Mesenchymal stem cell (in vitro differentiated cells and primary cell): Measurements from ENCODE around the gene MAP7.
"Not testable (repeated sequence)": the region's sequence is repeated elsewhere in the genome, so short reads cannot be mapped to it uniquely, and the experiment has no call there.

Experiments used
- DNase-seq: peaks from one replicate; pipeline ENCODE4 v3.0.0-alpha.2; 2013
- H2AFZ ChIP-seq: one replicate; pipeline ENCODE4 v1.6.1; 2013; ENCODE audit warnings: low read depth, mild to moderate bottlenecking, control low read depth, inconsistent platforms, low read length, moderate library complexity
- H2AK5ac ChIP-seq: 2 replicates; pipeline ENCODE4 v1.6.1; 2013; ENCODE audit warnings: low read length, moderate library complexity, mild to moderate bottlenecking, inconsistent platforms; ENCODE audit not compliant: severe bottlenecking
- H2BK120ac ChIP-seq: one replicate; pipeline ENCODE4 v1.6.1; 2013; ENCODE audit warnings: low read depth, mild to moderate bottlenecking, inconsistent platforms, low read length, moderate library complexity
- H2BK12ac ChIP-seq, 2 experiments: one replicate each; pipeline ENCODE4 v1.6.1; 2013; ENCODE audit warnings: inconsistent platforms in 2 of 2, low read length in 2 of 2, mild to moderate bottlenecking in 2 of 2, moderate library complexity in 2 of 2, control low read depth in 1 of 2
- H2BK15ac ChIP-seq: one replicate; pipeline ENCODE4 v1.6.1; 2013; ENCODE audit warnings: mild to moderate bottlenecking, low read depth, inconsistent platforms; ENCODE audit not compliant: poor library complexity, severe bottlenecking
- H2BK5ac ChIP-seq: 2 replicates; pipeline ENCODE4 v1.6.1; 2013; ENCODE audit warnings: low read depth, mild to moderate bottlenecking, low read length, control low read depth, inconsistent platforms; ENCODE audit not compliant: poor library complexity, severe bottlenecking
- H3K14ac ChIP-seq, 2 experiments: one replicate each; pipeline ENCODE4 v1.6.1; 2013; ENCODE audit warnings: inconsistent platforms in 2 of 2, low read length in 2 of 2, control low read depth in 1 of 2, mild to moderate bottlenecking in 1 of 2, moderate library complexity in 1 of 2
- H3K18ac ChIP-seq, 2 experiments: one replicate each; pipeline ENCODE4 v1.6.1; 2013; ENCODE audit warnings: inconsistent platforms in 2 of 2, low read length in 2 of 2, control low read depth in 1 of 2, low read depth in 1 of 2, mild to moderate bottlenecking in 1 of 2
- H3K23ac ChIP-seq, 2 experiments: one replicate each; pipeline ENCODE4 v1.6.1; 2013; ENCODE audit warnings: inconsistent platforms in 2 of 2, low read length in 2 of 2, mild to moderate bottlenecking in 2 of 2, moderate library complexity in 2 of 2, control low read depth in 1 of 2
- H3K27ac ChIP-seq: 2 replicates; pipeline ENCODE4 v1.5.1; 2013; ENCODE audit warnings: mild to moderate bottlenecking, moderate library complexity, low read length, control low read depth, inconsistent platforms; ENCODE audit not compliant: poor library complexity, severe bottlenecking
- H3K27me3 ChIP-seq, 2 experiments: 2 replicates each; pipeline versions ENCODE4 v1.6.1 to v1.7.0; 2013; ENCODE audit warnings: low read length in 2 of 2, mild to moderate bottlenecking in 2 of 2, moderate library complexity in 2 of 2, control low read depth in 1 of 2, inconsistent platforms in 1 of 2; ENCODE audit not compliant: control insufficient read depth in 1 of 2, insufficient read depth in 1 of 2
- H3K36me3 ChIP-seq, 2 experiments: 2 replicates each; pipeline versions ENCODE4 v1.6.1 to v1.7.0; 2013; ENCODE audit warnings: low read length in 2 of 2, control low read depth in 1 of 2, inconsistent platforms in 1 of 2, low read depth in 1 of 2, mild to moderate bottlenecking in 1 of 2; ENCODE audit not compliant: insufficient read depth in 2 of 2, control insufficient read depth in 1 of 2
- H3K4ac ChIP-seq, 2 experiments: one replicate each; pipeline ENCODE4 v1.6.1; 2013; ENCODE audit warnings: inconsistent platforms in 2 of 2, low read length in 2 of 2, mild to moderate bottlenecking in 2 of 2, moderate library complexity in 2 of 2, control low read depth in 1 of 2, low read depth in 1 of 2
- H3K4me1 ChIP-seq: 2 replicates; pipeline ENCODE4 v1.6.1; 2013; ENCODE audit warnings: low read depth, low read length, control low read depth; ENCODE audit not compliant: control insufficient read depth, insufficient read depth
- H3K4me2 ChIP-seq: 2 replicates; pipeline ENCODE4 v1.6.1; 2013; ENCODE audit warnings: low read length, mild to moderate bottlenecking, inconsistent platforms; ENCODE audit not compliant: poor library complexity, severe bottlenecking
- H3K4me3 ChIP-seq, 2 experiments: 2 replicates each; pipeline versions ENCODE4 v1.5.1 to v1.7.0; 2013; ENCODE audit warnings: low read length in 2 of 2, mild to moderate bottlenecking in 2 of 2, control low read depth in 1 of 2, low read depth in 1 of 2; ENCODE audit not compliant: insufficient read depth in 1 of 2
- H3K79me1 ChIP-seq: replicated peaks from 2 replicates; pipeline ENCODE4 v1.6.1; 2013; ENCODE audit warnings: mild to moderate bottlenecking, control low read depth, low read length, inconsistent platforms; ENCODE audit not compliant: poor library complexity, severe bottlenecking
- H3K9ac ChIP-seq: 2 replicates; pipeline ENCODE4 v1.7.0; 2013; ENCODE audit warnings: mild to moderate bottlenecking, low read length, moderate library complexity
- H3K9me3 ChIP-seq: 2 replicates; pipeline ENCODE4 v1.7.0; 2013; ENCODE audit warnings: mild to moderate bottlenecking, low read length; ENCODE audit not compliant: control insufficient read depth
- H4K8ac ChIP-seq: one replicate; pipeline ENCODE4 v1.6.1; 2013; ENCODE audit warnings: inconsistent platforms, mild to moderate bottlenecking, low read length, moderate library complexity
- H4K91ac ChIP-seq: one replicate; pipeline ENCODE4 v1.6.1; 2013; ENCODE audit warnings: mild to moderate bottlenecking, low read length, inconsistent platforms
- WGBS: methylation state at CpG from one replicate; pipeline ENCODE4 v1.1.7; 2013; ENCODE audit warnings: mixed read lengths; 5-methylcytosine and 5-hydroxymethylcytosine counted together

MAP7 gene

GRCh38 chr6:136489689-136490033, 60.6 kb downstream of the MAP7 start:
- H3K4me3 ChIP-seq, H4K91ac ChIP-seq, H3K14ac ChIP-seq, H4K8ac ChIP-seq, H3K4me1 ChIP-seq, H2AK5ac ChIP-seq, H2AFZ ChIP-seq, H3K27me3 ChIP-seq, H3K23ac ChIP-seq, H3K9me3 ChIP-seq, H3K18ac ChIP-seq, H2BK120ac ChIP-seq, DNase-seq, H3K27ac ChIP-seq, H3K4me2 ChIP-seq, H2BK12ac ChIP-seq, H3K36me3 ChIP-seq, H2BK15ac ChIP-seq, H3K4ac ChIP-seq, H3K9ac ChIP-seq, H3K79me1 ChIP-seq, H2BK5ac ChIP-seq: not testable (repeated sequence)
- 94% methylated on average over 3 of the region's 3 CpGs for WGBS

- H3K18ac ChIP-seq: no peak overlapping the region
- H3K36me3 ChIP-seq: no peaks in the 10 kb centered on the region
- no peak overlapping the region for H3K14ac ChIP-seq
- H3K27ac ChIP-seq: no peak overlapping the region
- H2AK5ac ChIP-seq: no peak overlapping the region
- H3K27me3 ChIP-seq: no peaks in the 10 kb centered on the region
- H3K23ac ChIP-seq: no peak overlapping the region
- H2BK12ac ChIP-seq: no peak overlapping the region
- no peaks in the 10 kb centered on the region for H3K4me1 ChIP-seq
- no peak overlapping the region for H2BK120ac ChIP-seq
- no peak overlapping the region for H3K4me2 ChIP-seq
- H3K4ac ChIP-seq: no peak overlapping the region
- H3K79me1 ChIP-seq: no peaks in the 10 kb centered on the region
- DNase-seq: no peak
- no peak overlapping the region for H2AFZ ChIP-seq
- no peaks in the 10 kb centered on the region for H3K9me3 ChIP-seq
- no peak overlapping the region for H4K91ac ChIP-seq
- H4K8ac ChIP-seq: no peak overlapping the region
- no peak overlapping the region for H3K9ac ChIP-seq
- no peak overlapping the region for H2BK5ac ChIP-seq
- no peak overlapping the region for H2BK15ac ChIP-seq
- no peak overlapping the region for H3K4me3 ChIP-seq
- WGBS: 87% methylated on average over 4 of the region's 7 CpGs
Measured at GRCh38 chr6:136487759-136488425, 62.3 kb downstream of the MAP7 start.

GRCh38 chr6:136486357-136486756, 63.9 kb downstream of the MAP7 start:
- Histone ChIP-seq H2AK5ac (no peak overlapping the region), H3K27me3 (no peaks in the 10 kb centered on the region), H3K79me1 (no peaks in the 10 kb centered on the region), H2BK120ac (no peak overlapping the region), H2AFZ (no peak overlapping the region), H4K8ac (no peak overlapping the region), H3K14ac (no peak overlapping the region), H3K9ac (no peak overlapping the region), H3K9me3 (no peaks in the 10 kb centered on the region), H3K4ac (no peak overlapping the region), H3K27ac (no peak overlapping the region), H2BK12ac (no peak overlapping the region), H3K4me1 (no peaks in the 10 kb centered on the region), H3K4me2 (no peak overlapping the region), H2BK5ac (no peak overlapping the region), H3K18ac (no peak overlapping the region), H3K36me3 (no peaks in the 10 kb centered on the region), H4K91ac (no peak overlapping the region), H3K23ac (no peak overlapping the region), H2BK15ac (no peak overlapping the region), H3K4me3 (no peak overlapping the region)
- DNase-seq: no peak
- no CpG with 5 or more reads among the region's 1 CpG for WGBS

GRCh38 chr6:136483906-136484305, 66.3 kb downstream of the MAP7 start:
- Histone ChIP-seq H2AK5ac (no peak overlapping the region), H3K4me2 (no peak overlapping the region)

More at GRCh38 chr6:136483906-136484305, 66.3 kb downstream of the MAP7 start:
- DNase-seq: no peak
- Histone ChIP-seq H3K27ac (no peak overlapping the region), H2BK12ac (no peak overlapping the region), H3K36me3 (no peaks in the 10 kb centered on the region), H2BK5ac (no peak overlapping the region), H2BK120ac (no peak overlapping the region), H3K27me3 (no peaks in the 10 kb centered on the region), H3K9ac (no peak overlapping the region), H3K79me1 (no peaks in the 10 kb centered on the region), H2AFZ (no peak overlapping the region), H3K14ac (no peak overlapping the region), H2BK15ac (no peak overlapping the region), H3K4me1 (no peaks in the 10 kb centered on the region), H3K9me3 (no peaks in the 10 kb centered on the region), H3K18ac (no peak overlapping the region), H4K8ac (no peak overlapping the region), H3K23ac (no peak overlapping the region), H3K4me3 (no peak overlapping the region), H4K91ac (no peak overlapping the region), H3K4ac (no peak overlapping the region)
- WGBS: 90% methylated on average over 3 of the region's 3 CpGs
